T-cell (primary cell): ENCODE results near the gene FBLN7. TPM values are rescaled to one million over a fixed set of nuclear protein-coding genes. Genes with fewer than 3 reads are reported as not detected.

ENCODE experiments used
- ATAC-seq, 4 experiments: fragments of 200-7000 bp in 3 of 4; fragments of 150-1000 bp in 1 of 4; cut with Tn5 transposase; replicated peaks in 1 of 4; 1 replicate in 3 of 4; 2 replicates in 1 of 4; pipeline ENCODE4 v1.10.0; 2021; ENCODE audit warnings: moderate library complexity in 3 of 4, mild to moderate bottlenecking in 2 of 4, moderate number of reproducible peaks in 1 of 4
- CTCF ChIA-PET, 2 donors: fragments of 300-600 bp; sonication (Branson Sonifier 250); formaldehyde crosslinking; loops; one replicate each; lab custom pipeline; 2022; ENCODE audit warnings: antibody characterized with exemption in 2 of 2; lab: Charles Lee
- POLR2A ChIA-PET, 2 donors: fragments of 300-600 bp; sonication (Branson Sonifier 250); formaldehyde crosslinking; loops; one replicate each; lab custom pipeline; 2022; ENCODE audit warnings: antibody characterized with exemption in 2 of 2; lab: Charles Lee
- DNase-seq, 35 experiments: peaks; one replicate each; pipeline versions ENCODE4 v3.0.0 to v3.0.0-alpha.2; 2013 to 2023
- H3K27ac ChIP-seq: one replicate; pipeline ENCODE4 v1.5.1; 2013; ENCODE audit warnings: low read length
- H3K27me3 ChIP-seq, 2 experiments: replicated peaks in 1 of 2; 1 replicate in 1 of 2; 2 replicates in 1 of 2; pipeline versions ENCODE4 v1.6.1 to v1.7.0; 2013; ENCODE audit warnings: low read length in 1 of 2, mixed read lengths in 1 of 2; ENCODE audit not compliant: control insufficient read depth in 2 of 2, insufficient read depth in 2 of 2; ENCODE audit errors: extremely low read depth in 1 of 2
- H3K36me3 ChIP-seq, 2 donors: 1 replicate in 1 of 2; 2 replicates in 1 of 2; pipeline versions ENCODE4 v1.6.1 to v1.7.0; 2013; ENCODE audit warnings: low read length in 1 of 2; ENCODE audit not compliant: control insufficient read depth in 2 of 2, insufficient read depth in 1 of 2; ENCODE audit errors: extremely low read depth in 1 of 2
- H3K4me1 ChIP-seq, 2 experiments: 1 replicate in 1 of 2; 2 replicates in 1 of 2; pipeline versions ENCODE4 v1.6.1 to v1.7.0; 2013; ENCODE audit warnings: low read length in 2 of 2, mixed read lengths in 1 of 2; ENCODE audit not compliant: insufficient read depth in 2 of 2, control insufficient read depth in 1 of 2; ENCODE audit errors: extremely low read depth in 1 of 2
- H3K4me3 ChIP-seq, 2 donors: 1 replicate in 1 of 2; 2 replicates in 1 of 2; pipeline versions ENCODE4 v1.5.1 to v1.7.0; 2013; ENCODE audit warnings: mild to moderate bottlenecking in 2 of 2, low read length in 1 of 2, moderate library complexity in 1 of 2; ENCODE audit not compliant: control insufficient read depth in 1 of 2; ENCODE audit errors: extremely low read depth in 1 of 2
- H3K9me3 ChIP-seq: 2 replicates; pipeline ENCODE4 v1.7.0; 2013
- H3K27ac Mint-ChIP-seq, 2 donors: one replicate each; pipeline ENCODE4 v1.8.0; 2020 to 2021; ENCODE audit warnings: mild to moderate bottlenecking in 2 of 2, mixed read lengths in 2 of 2
- H3K27me3 Mint-ChIP-seq, 2 donors: one replicate each; pipeline ENCODE4 v1.8.0; 2021 to 2022; ENCODE audit warnings: mixed read lengths in 2 of 2
- H3K36me3 Mint-ChIP-seq: one replicate; pipeline ENCODE4 v1.8.0; 2021; ENCODE audit warnings: mixed read lengths
- H3K4me1 Mint-ChIP-seq, 3 donors: one replicate each; pipeline ENCODE4 v1.8.0; 2020 to 2022; ENCODE audit warnings: mixed read lengths in 3 of 3, mild to moderate bottlenecking in 1 of 3
- H3K4me3 Mint-ChIP-seq, 3 donors: one replicate each; pipeline ENCODE4 v1.8.0; 2020 to 2022; ENCODE audit warnings: mild to moderate bottlenecking in 3 of 3, mixed read lengths in 3 of 3, moderate library complexity in 3 of 3
- H3K9me3 Mint-ChIP-seq, 3 donors: one replicate each; pipeline ENCODE4 v1.8.0; 2020 to 2022; ENCODE audit warnings: mixed read lengths in 3 of 3
- WGBS: methylation state at CpG from one replicate; pipeline ENCODE4 v1.1.5; 2013; ENCODE audit warnings: missing lambda C conversion rate; ENCODE audit not compliant: insufficient coverage; 5-methylcytosine and 5-hydroxymethylcytosine counted together
- total RNA-seq, 35 experiments: library from RNA in 6 of 35; stranded (reverse) in 6 of 35; fragments of 120-200 nt in 1 of 35; gene quantifications; one replicate each; pipeline versions ENCODE4 v1.2.1 to v1.2.4 and lab custom pipeline; 2013 to 2026

The FBLN7 gene
- total RNA-seq, 5 donors from 2014 or later (not counting 1 experiment from before 2014, with no cell fraction given), result 11.9 to 68.5 (median 48.8) TPM

GRCh38 chr2:112165296-112165695 is 27.1 kb downstream of the FBLN7 start:
- no peak overlapping the region for H3K4me3 Mint-ChIP-seq
- H3K36me3 Mint-ChIP-seq, result no peaks in the 10 kb centered on the region
- Histone ChIP-seq H3K27me3 (peaks cover 0 to 4% of the 10 kb centered on the region in 2 experiments), H3K4me1 (peaks cover 2 to 5% of the 10 kb centered on the region in 2 experiments), H3K9me3 (no peaks in the 10 kb centered on the region), H3K36me3 (no peaks in the 10 kb centered on the region), H3K4me3 (no peak overlapping the region), H3K27ac (no peak overlapping the region)
- ATAC-seq (no peak), DNase-seq (no peak)
- CTCF ChIA-PET, result no interaction called here
- WGBS, result 92% methylated on average over 2 of the region's 4 CpGs
- no peaks in the 10 kb centered on the region for H3K9me3 Mint-ChIP-seq
- no peaks in the 10 kb centered on the region for H3K27me3 Mint-ChIP-seq
- no peak overlapping the region for H3K27ac Mint-ChIP-seq
- H3K4me1 Mint-ChIP-seq, result peaks cover 14 to 18% (median 17%) of the 10 kb centered on the region in 3 donors
- POLR2A ChIA-PET, result interaction anchor here in 1 of 2 donors (0.6 kb wide), 1 partner anchor 59 kb away, joined by 3 read pairs; no protein-coding TSS in a partner anchor

GRCh38 chr2:112166806-112167499 is 28.8 kb downstream of the FBLN7 start:
- H3K4me1 Mint-ChIP-seq, result peaks cover 12 to 15% (median 14%) of the 10 kb centered on the region in 3 donors
- no peaks in the 10 kb centered on the region for H3K36me3 ChIP-seq
- H3K27ac ChIP-seq, result no peak overlapping the region
- H3K4me3 ChIP-seq, result no peak overlapping the region
- H3K27me3 Mint-ChIP-seq, result no peaks in the 10 kb centered on the region
- ATAC-seq (peak; percentile 63 to 82 (median 72)), DNase-seq (peak in 7 of 35 experiments; percentile 13 to 38 (median 33))
- H3K27me3 ChIP-seq, result peaks cover 0 to 4% of the 10 kb centered on the region in 2 experiments
- 52% methylated on average over 8 of the region's 14 CpGs for WGBS
- peaks cover 2 to 5% of the 10 kb centered on the region in 2 experiments for H3K4me1 ChIP-seq
- H3K36me3 Mint-ChIP-seq, result no peaks in the 10 kb centered on the region
- ChIA-PET POLR2A (no interaction called here), CTCF (no interaction called here)
- H3K4me3 Mint-ChIP-seq, result no peak overlapping the region
- no peaks in the 10 kb centered on the region for H3K9me3 Mint-ChIP-seq
- no peaks in the 10 kb centered on the region for H3K9me3 ChIP-seq
- H3K27ac Mint-ChIP-seq, result peak overlapping the region; percentile 16 to 29

- H3K27me3 Mint-ChIP-seq, result no peaks in the 10 kb centered on the region
- ATAC-seq (no peak), DNase-seq (no peak)
- Histone ChIP-seq H3K27ac (no peak overlapping the region), H3K36me3 (no peaks in the 10 kb centered on the region), H3K9me3 (no peaks in the 10 kb centered on the region), H3K4me3 (no peak overlapping the region), H3K4me1 (peaks cover 2 to 6% of the 10 kb centered on the region in 2 experiments), H3K27me3 (peaks cover 0 to 4% of the 10 kb centered on the region in 2 experiments)
- H3K4me1 Mint-ChIP-seq, result peaks cover 16 to 22% (median 20%) of the 10 kb centered on the region in 3 donors
- WGBS, result 89% methylated on average over 7 of the region's 10 CpGs
- no peak overlapping the region for H3K4me3 Mint-ChIP-seq
- H3K36me3 Mint-ChIP-seq, result no peaks in the 10 kb centered on the region
- no peak overlapping the region for H3K27ac Mint-ChIP-seq
- CTCF ChIA-PET, result no interaction called here
- H3K9me3 Mint-ChIP-seq, result no peaks in the 10 kb centered on the region
- POLR2A ChIA-PET, result no interaction called here
Measured at GRCh38 chr2:112168422-112169124, 30.4 kb downstream of the FBLN7 start.

GRCh38 chr2:112170495-112170894 is 32.3 kb downstream of the FBLN7 start:
- Histone ChIP-seq H3K36me3 (no peaks in the 10 kb centered on the region), H3K27ac (no peak overlapping the region), H3K27me3 (no peaks in the 10 kb centered on the region), H3K4me3 (no peak overlapping the region), H3K4me1 (peaks cover 2 to 13% of the 10 kb centered on the region in 2 experiments), H3K9me3 (no peaks in the 10 kb centered on the region)
- Mint-ChIP-seq H3K4me3 (no peak overlapping the region), H3K4me1 (peaks cover 30 to 32% (median 30%) of the 10 kb centered on the region in 3 donors), H3K9me3 (no peaks in the 10 kb centered on the region), H3K27ac (no peak overlapping the region), H3K36me3 (no peaks in the 10 kb centered on the region), H3K27me3 (no peaks in the 10 kb centered on the region)
- POLR2A ChIA-PET, result no interaction called here
- DNase-seq, result no peak
- CTCF ChIA-PET, result interaction anchor here in 1 of 2 donors (0.9 kb wide), 1 partner anchor 49 kb away, joined by 3 read pairs; no protein-coding TSS in a partner anchor
- ATAC-seq, result no peak
- 96% methylated on average over 4 of the region's 4 CpGs for WGBS

- Mint-ChIP-seq H3K27me3 (no peaks in the 10 kb centered on the region), H3K36me3 (peaks cover 3% of the 10 kb centered on the region), H3K9me3 (no peaks in the 10 kb centered on the region), H3K4me1 (peaks cover 16 to 25% (median 21%) of the 10 kb centered on the region in 3 donors), H3K27ac (peak overlapping the region; percentile 50 to 86), H3K4me3 (peak overlapping the region in 1 of 3 donors; percentile 15)
- Histone ChIP-seq H3K4me1 (peaks cover 0 to 8% of the 10 kb centered on the region in 2 experiments), H3K27me3 (peaks cover 0 to 3% of the 10 kb centered on the region in 2 experiments), H3K9me3 (no peaks in the 10 kb centered on the region), H3K4me3 (no peak overlapping the region), H3K27ac (no peak overlapping the region), H3K36me3 (no peaks in the 10 kb centered on the region)
- 78% methylated on average over 7 of the region's 11 CpGs for WGBS
- DNase-seq, result no peak
- ATAC-seq, result peak; percentile 19 to 44 (median 38)
- ChIA-PET POLR2A (interaction anchor here in 1 of 2 donors (0.6 kb wide), 1 partner anchor 133 kb away, joined by 3 read pairs; no protein-coding TSS in a partner anchor), CTCF (interaction anchor here in 1 of 2 donors (0.5 kb wide), 1 partner anchor 186 kb away, joined by 4 read pairs; no protein-coding TSS in a partner anchor)
Measured at GRCh38 chr2:112173646-112174319, 35.6 kb downstream of the FBLN7 start.

GRCh38 chr2:112174383-112174782 is 36.2 kb downstream of the FBLN7 start:
- Histone ChIP-seq H3K36me3 (no peaks in the 10 kb centered on the region), H3K9me3 (no peaks in the 10 kb centered on the region), H3K4me3 (no peak overlapping the region), H3K27me3 (peaks cover 0 to 3% of the 10 kb centered on the region in 2 experiments), H3K4me1 (peaks cover 0 to 8% of the 10 kb centered on the region in 2 experiments), H3K27ac (no peak overlapping the region)
- Mint-ChIP-seq H3K27me3 (no peaks in the 10 kb centered on the region), H3K27ac (peak overlapping the region; percentile 50 to 86), H3K4me1 (peaks cover 16 to 28% (median 21%) of the 10 kb centered on the region in 3 donors), H3K9me3 (no peaks in the 10 kb centered on the region), H3K36me3 (peaks cover 3% of the 10 kb centered on the region), H3K4me3 (peak overlapping the region in 1 of 3 donors; percentile 15)
- CTCF ChIA-PET, result no interaction called here
- ATAC-seq (peak in 2 of 4 experiments; percentile 35 to 38), DNase-seq (no peak)
- POLR2A ChIA-PET, result no interaction called here
- WGBS, result 78% methylated on average over 3 of the region's 4 CpGs
